ENCODE measurements around the gene SMIM30.
"Not testable (repeated sequence)": the region's sequence is repeated elsewhere in the genome, so short reads cannot be mapped to it uniquely, and the experiment has no call there.

The SMIM30 gene

GRCh38 chr7:113118074-113118959 is at the start of gene SMIM30:
Gene SMIM30, minus strand, starts transcription at chr7:113118554. Its CDS starts 976 bp downstream, at chr7:113117578.
- DNase-seq, result peak; percentile 90

- DNase-seq, result not testable (repeated sequence)
Measured at GRCh38 chr7:113166176-113166575, 47.8 kb upstream of the SMIM30 start.

GRCh38 chr7:113161050-113161449 is 42.7 kb upstream of the SMIM30 start:
- DNase-seq, result no peak

- no peak for DNase-seq
Measured at GRCh38 chr7:113159746-113160339, 41.5 kb upstream of the SMIM30 start.

GRCh38 chr7:113158756-113159155 is 40.4 kb upstream of the SMIM30 start:
- no peak for DNase-seq

GRCh38 chr7:113154117-113154516 is 35.8 kb upstream of the SMIM30 start:
- DNase-seq, result no peak

GRCh38 chr7:113144817-113145216 is 26.5 kb upstream of the SMIM30 start:
- no peak for DNase-seq

- no peak for DNase-seq
Measured at GRCh38 chr7:113143486-113144257, 25.3 kb upstream of the SMIM30 start.

- no peak for DNase-seq
Measured at GRCh38 chr7:113142385-113143119, 24.2 kb upstream of the SMIM30 start.

- DNase-seq, result no peak
Measured at GRCh38 chr7:113141803-113142202, 23.4 kb upstream of the SMIM30 start.

- no peak for DNase-seq
Measured at GRCh38 chr7:113140956-113141355, 22.6 kb upstream of the SMIM30 start.

GRCh38 chr7:113137241-113137640 is 18.9 kb upstream of the SMIM30 start:
- DNase-seq, result no peak

GRCh38 chr7:113134025-113134424 is 15.7 kb upstream of the SMIM30 start:
- no peak for DNase-seq

GRCh38 chr7:113131367-113131766 is 13.0 kb upstream of the SMIM30 start:
- DNase-seq, result no peak

GRCh38 chr7:113128031-113128430 is 9.7 kb upstream of the SMIM30 start:
- DNase-seq, result no peak

GRCh38 chr7:113125728-113126127 is 7.4 kb upstream of the SMIM30 start:
- DNase-seq, result no peak

- no peak for DNase-seq
Measured at GRCh38 chr7:113122744-113123143, 4.4 kb upstream of the SMIM30 start.

- DNase-seq, result no peak
Measured at GRCh38 chr7:113120647-113121046, 2.3 kb upstream of the SMIM30 start.

GRCh38 chr7:113119429-113119828 is 1.1 kb upstream of the SMIM30 start:
- DNase-seq, result no peak

GRCh38 chr7:113117374-113117774 is 980 bp downstream of the SMIM30 start:
- not testable (repeated sequence) for DNase-seq

- DNase-seq, result no peak
Measured at GRCh38 chr7:113113912-113114311, 4.4 kb downstream of the SMIM30 start.

GRCh38 chr7:113109718-113110117 is 8.6 kb downstream of the SMIM30 start:
- no peak for DNase-seq

GRCh38 chr7:113100121-113100603 is 18.2 kb downstream of the SMIM30 start:
- DNase-seq, result no peak
